Measurements from ENCODE around the gene ASS1. TPM values are rescaled to one million over a fixed set of nuclear protein-coding genes. Genes with fewer than 3 reads are reported as not detected.

ASS1 gene
- total RNA-seq, 1 experiment from 2014 or later: 26.2 TPM

- Histone ChIP-seq H3K4me3 (ENCODE audit: low read depth in 2 of 2, low read length in 2 of 2) (no peak overlapping the region), H3K27ac (ENCODE audit: low read length) (no peak overlapping the region), H3K9me3 (ENCODE audit: control insufficient read depth, insufficient read depth, low read depth, low read length) (no peaks in the 10 kb centered on the region), H3K4me1 (ENCODE audit: control insufficient read depth, insufficient read depth, low read length) (no peaks in the 10 kb centered on the region; the same call in 1 of the 2 replicates), H3K36me3 (ENCODE audit: control insufficient read depth, insufficient read depth, low read length) (no peaks in the 10 kb centered on the region), H3K27me3 (ENCODE audit: control insufficient read depth, insufficient read depth, low read length) (no peaks in the 10 kb centered on the region)
- DNase-seq (ENCODE audit: low read depth, low spot score) (no peak), ATAC-seq (no peak)
- intact Hi-C loops (cut with micrococcal nuclease; ENCODE audit: unreplicated experiment): no loop called here
- CTCF ChIA-PET: interaction anchor here (0.6 kb wide), 1 partner anchor 163 kb away, joined by 10 read pairs; no protein-coding TSS in a partner anchor
- in situ Hi-C loops (cut with HindIII; ENCODE audit: low pct_unique_long_range_greater_than_20kb, low sequenced_read_pairs): no loop called here
- POLR2A ChIA-PET: no interaction called here
- TF ChIP-seq TCF7L2 (IDR thresholded peaks at IDR 0.05; ENCODE audit: low read depth, low read length): no peak
- TF ChIP-seq POLR2AphosphoS5 (IDR thresholded peaks at IDR 0.05; ENCODE audit: low read depth, low read length): no peak
- no TSS peak for BruUV-seq (replicated peaks)
Observed at GRCh38 chr9:130527651-130528310, 83.0 kb downstream of the ASS1 start.

GRCh38 chr9:130528674-130529073 lies 83.9 kb downstream of the ASS1 start:
- no peak overlapping the region for H3K4me3 ChIP-seq (ENCODE audit: low read depth in 2 of 2, low read length in 2 of 2)
- no TSS peak for BruUV-seq (replicated peaks)
- no peaks in the 10 kb centered on the region; the same call in 1 of the 2 replicates for H3K4me1 ChIP-seq (ENCODE audit: control insufficient read depth, insufficient read depth, low read length)
- TF ChIP-seq TCF7L2 (IDR thresholded peaks at IDR 0.05; ENCODE audit: low read depth, low read length) (no peak), POLR2AphosphoS5 (IDR thresholded peaks at IDR 0.05; ENCODE audit: low read depth, low read length) (no peak), SIN3A (IDR thresholded peaks at IDR 0.05; ENCODE audit: borderline replicate concordance, insufficient read depth, low read depth, low read length) (no peak)
- TF ChIP-seq, protein P1, sequence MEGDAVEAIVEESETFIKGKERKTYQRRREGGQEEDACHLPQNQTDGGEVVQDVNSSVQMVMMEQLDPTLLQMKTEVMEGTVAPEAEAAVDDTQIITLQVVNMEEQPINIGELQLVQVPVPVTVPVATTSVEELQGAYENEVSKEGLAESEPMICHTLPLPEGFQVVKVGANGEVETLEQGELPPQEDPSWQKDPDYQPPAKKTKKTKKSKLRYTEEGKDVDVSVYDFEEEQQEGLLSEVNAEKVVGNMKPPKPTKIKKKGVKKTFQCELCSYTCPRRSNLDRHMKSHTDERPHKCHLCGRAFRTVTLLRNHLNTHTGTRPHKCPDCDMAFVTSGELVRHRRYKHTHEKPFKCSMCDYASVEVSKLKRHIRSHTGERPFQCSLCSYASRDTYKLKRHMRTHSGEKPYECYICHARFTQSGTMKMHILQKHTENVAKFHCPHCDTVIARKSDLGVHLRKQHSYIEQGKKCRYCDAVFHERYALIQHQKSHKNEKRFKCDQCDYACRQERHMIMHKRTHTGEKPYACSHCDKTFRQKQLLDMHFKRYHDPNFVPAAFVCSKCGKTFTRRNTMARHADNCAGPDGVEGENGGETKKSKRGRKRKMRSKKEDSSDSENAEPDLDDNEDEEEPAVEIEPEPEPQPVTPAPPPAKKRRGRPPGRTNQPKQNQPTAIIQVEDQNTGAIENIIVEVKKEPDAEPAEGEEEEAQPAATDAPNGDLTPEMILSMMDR (IDR thresholded peaks at IDR 0.05): no peak
- TF ChIP-seq, protein P2, sequence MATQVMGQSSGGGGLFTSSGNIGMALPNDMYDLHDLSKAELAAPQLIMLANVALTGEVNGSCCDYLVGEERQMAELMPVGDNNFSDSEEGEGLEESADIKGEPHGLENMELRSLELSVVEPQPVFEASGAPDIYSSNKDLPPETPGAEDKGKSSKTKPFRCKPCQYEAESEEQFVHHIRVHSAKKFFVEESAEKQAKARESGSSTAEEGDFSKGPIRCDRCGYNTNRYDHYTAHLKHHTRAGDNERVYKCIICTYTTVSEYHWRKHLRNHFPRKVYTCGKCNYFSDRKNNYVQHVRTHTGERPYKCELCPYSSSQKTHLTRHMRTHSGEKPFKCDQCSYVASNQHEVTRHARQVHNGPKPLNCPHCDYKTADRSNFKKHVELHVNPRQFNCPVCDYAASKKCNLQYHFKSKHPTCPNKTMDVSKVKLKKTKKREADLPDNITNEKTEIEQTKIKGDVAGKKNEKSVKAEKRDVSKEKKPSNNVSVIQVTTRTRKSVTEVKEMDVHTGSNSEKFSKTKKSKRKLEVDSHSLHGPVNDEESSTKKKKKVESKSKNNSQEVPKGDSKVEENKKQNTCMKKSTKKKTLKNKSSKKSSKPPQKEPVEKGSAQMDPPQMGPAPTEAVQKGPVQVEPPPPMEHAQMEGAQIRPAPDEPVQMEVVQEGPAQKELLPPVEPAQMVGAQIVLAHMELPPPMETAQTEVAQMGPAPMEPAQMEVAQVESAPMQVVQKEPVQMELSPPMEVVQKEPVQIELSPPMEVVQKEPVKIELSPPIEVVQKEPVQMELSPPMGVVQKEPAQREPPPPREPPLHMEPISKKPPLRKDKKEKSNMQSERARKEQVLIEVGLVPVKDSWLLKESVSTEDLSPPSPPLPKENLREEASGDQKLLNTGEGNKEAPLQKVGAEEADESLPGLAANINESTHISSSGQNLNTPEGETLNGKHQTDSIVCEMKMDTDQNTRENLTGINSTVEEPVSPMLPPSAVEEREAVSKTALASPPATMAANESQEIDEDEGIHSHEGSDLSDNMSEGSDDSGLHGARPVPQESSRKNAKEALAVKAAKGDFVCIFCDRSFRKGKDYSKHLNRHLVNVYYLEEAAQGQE (IDR thresholded peaks at IDR 0.05; ENCODE audit: insufficient read depth in 1 of 2, low read depth in 2 of 2, low read length in 1 of 2): no peak
- in situ Hi-C loops (cut with HindIII; ENCODE audit: low pct_unique_long_range_greater_than_20kb, low sequenced_read_pairs) (no loop called here), intact Hi-C loops (cut with micrococcal nuclease; ENCODE audit: unreplicated experiment) (no loop called here)
- POLR2A ChIA-PET: no interaction called here
- H3K27ac ChIP-seq (ENCODE audit: low read length): no peak overlapping the region
- no peaks in the 10 kb centered on the region for H3K36me3 ChIP-seq (ENCODE audit: control insufficient read depth, insufficient read depth, low read length)
- H3K27me3 ChIP-seq (ENCODE audit: control insufficient read depth, insufficient read depth, low read length): no peaks in the 10 kb centered on the region
- CTCF ChIA-PET: no interaction called here
- H3K9me3 ChIP-seq (ENCODE audit: control insufficient read depth, insufficient read depth, low read depth, low read length): no peaks in the 10 kb centered on the region
- ATAC-seq: no peak
- DNase-seq (ENCODE audit: low read depth, low spot score): no peak

- H3K4me3 ChIP-seq (ENCODE audit: low read depth in 2 of 2, low read length in 2 of 2): no peak overlapping the region
- ATAC-seq (no peak), DNase-seq (ENCODE audit: low read depth, low spot score) (no peak)
- no peaks in the 10 kb centered on the region for H3K9me3 ChIP-seq (ENCODE audit: control insufficient read depth, insufficient read depth, low read depth, low read length)
- intact Hi-C loops (cut with micrococcal nuclease; ENCODE audit: unreplicated experiment) (no loop called here), in situ Hi-C loops (cut with HindIII; ENCODE audit: low pct_unique_long_range_greater_than_20kb, low sequenced_read_pairs) (no loop called here)
- no peaks in the 10 kb centered on the region for H3K36me3 ChIP-seq (ENCODE audit: control insufficient read depth, insufficient read depth, low read length)
- ChIA-PET POLR2A (no interaction called here), CTCF (no interaction called here)
- no peaks in the 10 kb centered on the region; the same call in 1 of the 2 replicates for H3K4me1 ChIP-seq (ENCODE audit: control insufficient read depth, insufficient read depth, low read length)
- no peak overlapping the region for H3K27ac ChIP-seq (ENCODE audit: low read length)
- BruUV-seq (replicated peaks): no TSS peak
- no peaks in the 10 kb centered on the region for H3K27me3 ChIP-seq (ENCODE audit: control insufficient read depth, insufficient read depth, low read length)
- TF ChIP-seq POLR2AphosphoS5 (IDR thresholded peaks at IDR 0.05; ENCODE audit: low read depth, low read length) (no peak), TCF7L2 (IDR thresholded peaks at IDR 0.05; ENCODE audit: low read depth, low read length) (no peak), SIN3A (IDR thresholded peaks at IDR 0.05; ENCODE audit: borderline replicate concordance, insufficient read depth, low read depth, low read length) (no peak)
- TF ChIP-seq, protein P2 (IDR thresholded peaks at IDR 0.05; ENCODE audit: insufficient read depth in 1 of 2, low read depth in 2 of 2, low read length in 1 of 2): no peak
- TF ChIP-seq, protein P1 (IDR thresholded peaks at IDR 0.05): no peak
Observed at GRCh38 chr9:130530938-130531337, 86.2 kb downstream of the ASS1 start.
